Measurements from ENCODE around the gene VAMP1. TPM values are rescaled to one million over a fixed set of nuclear protein-coding genes. Genes with fewer than 3 reads are reported as not detected.
"Not testable (repeated sequence)": the region's sequence is repeated elsewhere in the genome, so short reads cannot be mapped to it uniquely, and the experiment has no call there.

The VAMP1 gene
- total RNA-seq, 1 donor from 2014 or later: 0.51 TPM

DNA sequence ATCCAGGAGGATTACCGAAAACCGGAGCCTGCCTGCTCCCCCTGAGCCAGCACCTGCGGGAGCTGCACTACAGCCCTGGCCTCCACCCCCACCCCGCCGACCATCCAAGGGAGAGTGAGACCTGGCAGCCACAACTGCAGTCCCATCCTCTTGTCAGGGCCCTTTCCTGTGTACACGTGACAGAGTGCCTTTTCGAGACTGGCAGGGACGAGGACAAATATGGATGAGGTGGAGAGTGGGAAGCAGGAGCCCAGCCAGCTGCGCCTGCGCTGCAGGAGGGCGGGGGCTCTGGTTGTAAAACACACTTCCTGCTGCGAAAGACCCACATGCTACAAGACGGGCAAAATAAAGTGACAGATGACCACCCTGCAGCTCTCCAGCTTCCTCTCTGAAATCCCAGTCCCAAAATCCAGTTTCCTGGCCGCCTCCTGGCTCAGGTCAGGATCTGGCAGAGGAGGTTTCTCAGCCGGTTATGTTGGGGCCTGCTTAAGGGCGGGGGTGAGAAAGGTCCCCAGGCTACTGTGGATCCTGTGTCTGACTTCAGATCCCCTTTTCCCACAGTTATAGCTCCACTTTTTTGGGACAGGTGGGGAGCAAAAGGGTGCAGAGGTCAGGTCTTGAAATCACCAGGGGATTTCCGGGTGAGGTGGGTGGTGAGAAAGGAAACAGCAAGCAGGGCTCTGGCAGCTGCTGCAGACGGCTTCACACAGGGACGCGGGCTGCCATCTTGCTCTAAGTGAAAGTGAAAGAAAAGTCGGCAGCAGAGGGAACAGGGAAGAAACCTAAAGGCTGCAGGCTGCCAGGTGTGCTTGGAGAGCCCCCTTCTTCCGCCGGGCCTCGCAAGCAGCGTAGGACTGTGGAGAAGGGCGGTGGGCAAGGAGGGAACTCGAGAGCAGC lies 18.9 kb downstream of the VAMP1 start, which contains the start of gene TAPBPL:
Gene TAPBPL (plus strand): TSS at position 695 of the 897 bp plus-strand sequence. CDS start 207 bp downstream, outside the sequence.
- peak; percentile 89 for DNase-seq

- DNase-seq: no peak
These were observed 19.6 kb downstream of the VAMP1 start for GRCh38 chr12:6450869-6451347.

DNA sequence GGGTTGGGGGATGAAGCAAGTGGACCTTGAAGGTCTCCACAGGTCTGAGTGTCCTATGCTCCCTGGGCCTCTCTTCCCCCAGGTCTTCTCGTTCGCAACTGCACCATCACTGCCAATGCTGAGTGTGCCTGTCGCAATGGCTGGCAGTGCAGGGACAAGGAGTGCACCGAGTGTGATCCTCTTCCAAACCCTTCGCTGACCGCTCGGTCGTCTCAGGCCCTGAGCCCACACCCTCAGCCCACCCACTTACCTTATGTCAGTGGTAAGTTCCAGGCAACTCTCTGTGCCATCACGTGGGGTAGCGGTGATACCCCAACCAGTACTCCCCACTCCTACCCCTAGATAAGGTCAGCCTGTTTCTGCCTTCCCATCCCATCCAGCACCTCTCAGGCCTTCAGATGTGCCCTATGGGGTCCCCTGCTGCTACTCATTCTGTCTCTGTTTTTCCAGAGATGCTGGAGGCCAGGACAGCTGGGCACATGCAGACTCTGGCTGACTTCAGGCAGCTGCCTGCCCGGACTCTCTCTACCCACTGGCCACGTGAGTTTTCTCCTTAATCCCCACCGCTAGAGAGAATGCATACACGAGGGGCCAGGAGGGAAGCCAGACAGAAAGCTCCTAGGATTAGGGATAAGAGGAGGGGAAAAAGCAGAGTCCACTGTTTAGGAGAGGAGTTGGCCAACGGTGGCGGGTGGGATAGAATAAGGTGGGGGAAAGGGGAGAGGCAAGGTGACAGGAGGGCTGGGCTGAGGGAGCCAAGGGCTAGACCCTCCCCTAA lies 20.2 kb downstream of the VAMP1 start:
- DNase-seq: no peak

GRCh38 chr12:6444704-6445688 lies 25.5 kb downstream of the VAMP1 start, which contains the start of gene CD27:
TSS of gene CD27 (plus strand) at chr12:6444955. CDS start at chr12:6445096, 141 bp downstream.
- DNase-seq: no peak

GRCh38 chr12:6444031-6444430 lies 26.4 kb downstream of the VAMP1 start:
- no peak for DNase-seq

DNA sequence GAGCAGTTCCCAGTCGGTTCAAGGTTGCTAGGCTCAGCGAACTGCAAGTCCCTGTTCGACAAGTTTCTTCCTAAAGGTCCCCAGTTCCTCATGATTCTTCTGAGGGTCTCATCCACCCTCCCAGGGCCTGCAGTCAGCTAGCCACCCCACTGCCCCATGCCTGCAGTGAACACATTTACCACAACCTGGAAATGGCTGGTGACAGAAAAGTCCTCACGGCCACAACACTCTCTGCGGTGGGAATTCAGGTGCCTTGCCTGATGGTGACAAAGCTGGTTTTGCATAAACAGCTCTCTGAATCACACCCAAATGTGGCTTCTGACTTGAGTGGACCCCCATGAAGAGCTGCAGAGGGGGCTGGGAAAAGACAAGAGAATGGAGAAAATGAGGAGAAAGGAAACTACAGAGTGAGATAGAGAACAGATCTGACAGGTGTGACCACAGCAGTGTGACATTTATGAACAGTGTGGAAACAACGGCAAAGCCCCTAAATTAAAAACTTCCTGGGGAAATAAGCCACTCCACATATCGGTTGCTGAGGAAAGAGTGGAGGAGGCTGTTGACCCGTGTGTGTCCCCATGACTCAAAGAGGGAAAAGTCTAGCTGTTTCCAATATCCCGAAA lies 27.0 kb downstream of the VAMP1 start:
- no peak for DNase-seq

- DNase-seq: no peak
These were observed 27.6 kb downstream of the VAMP1 start for GRCh38 chr12:6442836-6443235.

DNA sequence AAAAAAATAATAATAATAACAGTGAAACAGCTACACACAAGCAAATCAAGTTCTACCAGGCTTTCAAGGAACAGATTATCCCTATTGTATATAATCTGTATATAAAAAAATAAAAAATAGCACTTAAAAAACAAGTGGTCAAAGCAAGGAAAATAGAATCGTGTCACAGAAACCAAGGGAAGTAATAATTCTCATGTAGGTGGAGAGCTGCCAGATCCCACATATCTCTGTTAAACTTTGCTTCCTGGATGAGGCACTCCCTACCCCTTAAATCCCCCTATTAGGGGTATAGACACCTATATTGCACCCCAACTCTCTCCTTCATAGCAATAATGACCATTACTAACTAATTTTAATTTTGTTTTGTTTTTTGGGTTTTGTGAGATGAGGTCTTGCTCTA lies 30.1 kb downstream of the VAMP1 start:
- no peak for DNase-seq

DNA sequence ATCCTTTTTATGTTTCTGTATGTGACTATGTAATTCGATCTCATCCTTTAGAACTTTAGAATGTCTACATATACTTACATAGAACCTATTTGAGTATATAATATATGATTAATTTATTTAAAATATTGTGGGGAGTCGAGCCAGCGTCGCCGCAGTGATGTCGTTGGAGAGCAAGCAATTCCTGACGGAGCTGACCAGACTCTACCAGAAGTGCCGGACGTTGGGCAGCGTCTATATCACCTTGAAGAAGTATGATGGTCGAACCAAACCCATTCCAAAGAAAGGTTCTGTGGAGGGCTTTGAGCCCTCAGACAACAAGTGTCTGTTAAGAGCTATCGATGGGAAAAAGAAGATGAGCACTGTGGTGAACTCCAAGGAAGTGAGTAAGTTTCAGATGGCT lies 32.1 kb downstream of the VAMP1 start:
- DNase-seq: no peak

- no peak for DNase-seq
These were observed 32.9 kb downstream of the VAMP1 start for GRCh38 chr12:6437586-6437985.

DNA sequence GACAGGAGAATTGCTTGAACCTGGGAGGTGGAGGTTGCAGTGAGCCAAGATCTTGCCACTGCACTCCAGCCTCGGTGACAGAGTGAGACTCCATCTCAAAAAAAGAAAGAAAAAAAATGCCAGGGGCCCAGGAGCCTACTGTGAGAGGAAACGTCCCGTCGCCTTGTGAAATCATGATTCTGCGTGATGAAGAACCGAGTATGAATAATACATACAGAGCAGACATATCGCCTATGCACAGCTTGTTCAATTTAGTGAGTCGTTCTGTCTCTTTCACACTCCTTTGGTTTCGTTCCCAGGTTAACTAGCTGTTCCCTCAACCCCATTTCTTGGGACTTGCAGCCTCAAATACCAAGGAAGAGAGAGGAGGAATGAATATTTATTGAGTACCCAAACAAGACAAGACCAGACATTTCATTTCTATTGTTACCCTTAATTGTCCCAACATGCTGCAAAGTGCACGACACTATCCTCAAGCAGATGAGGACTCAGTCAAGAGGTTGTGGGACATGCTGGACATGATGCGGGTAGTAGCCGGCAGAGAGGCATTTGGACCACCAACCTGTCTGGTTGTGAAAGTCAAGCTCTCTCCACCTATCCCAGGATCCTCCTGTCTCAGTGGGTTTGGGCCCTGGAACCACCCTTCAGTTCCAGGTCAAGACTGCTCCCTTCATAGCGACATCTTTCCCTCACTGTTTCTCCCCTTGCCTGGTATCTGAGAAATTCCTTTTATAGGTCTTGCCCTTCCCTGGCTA lies 34.3 kb downstream of the VAMP1 start:
- DNase-seq: no peak

- DNase-seq: no peak
These were observed 36.0 kb downstream of the VAMP1 start for GRCh38 chr12:6434205-6435140.

DNA sequence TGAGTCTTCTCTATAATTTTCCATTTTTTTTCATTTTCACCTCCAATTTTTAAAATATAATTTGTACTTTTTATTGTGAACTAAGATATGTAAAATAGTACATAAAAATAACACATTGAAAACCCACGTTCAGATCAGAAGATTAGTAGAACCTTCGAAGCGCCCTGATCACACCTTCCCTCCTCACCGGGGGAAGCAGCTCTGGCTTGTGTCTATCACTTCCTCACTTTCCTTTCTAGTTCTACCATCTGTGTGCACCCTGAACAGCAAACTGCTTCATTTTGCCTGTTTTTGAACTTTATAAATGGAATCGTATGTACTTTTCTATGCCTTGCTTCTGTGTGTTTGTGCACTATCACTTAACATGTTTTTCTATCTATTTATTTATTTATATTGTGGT lies 37.5 kb downstream of the VAMP1 start:
- DNase-seq: no peak

GRCh38 chr12:6430124-6430989 lies 40.1 kb downstream of the VAMP1 start:
- DNase-seq: peak; percentile 95

GRCh38 chr12:6428326-6428725 lies 42.2 kb downstream of the VAMP1 start:
- DNase-seq: no peak

- DNase-seq: not testable (repeated sequence)
These were observed 42.7 kb downstream of the VAMP1 start for GRCh38 chr12:6427796-6428195.

- peak; percentile 53 for DNase-seq
These were observed 43.4 kb downstream of the VAMP1 start for GRCh38 chr12:6426882-6427671.
